WERI-Rb-1 (cell line): ENCODE results near the gene USP36.

Experiments used
- DNase-seq: peaks from one replicate; pipeline ENCODE4 v3.0.0-alpha.2; 2020
- H3K27ac ChIP-seq: fragments of 250-450 bp; sonication (Bioruptor Pico); 2 replicates; pipeline ENCODE4 v1.5.1; 2020; ENCODE audit warnings: mild to moderate bottlenecking, moderate library complexity
- H3K27me3 ChIP-seq: fragments of 250-450 bp; sonication (Bioruptor Pico); 2 replicates; pipeline ENCODE4 v1.5.1; 2021; ENCODE audit warnings: mild to moderate bottlenecking, low read depth, moderate library complexity; ENCODE audit not compliant: insufficient read depth, severe bottlenecking
- H3K36me3 ChIP-seq: fragments of 250-450 bp; sonication (Bioruptor Pico); 2 replicates; pipeline ENCODE4 v1.5.1; 2020; ENCODE audit warnings: mild to moderate bottlenecking, moderate library complexity
- H3K4me3 ChIP-seq: 2 replicates; pipeline ENCODE4 v1.5.1; 2011; ENCODE audit warnings: low read depth, mild to moderate bottlenecking, control low read depth, low read length
- H3K9me3 ChIP-seq: fragments of 250-450 bp; sonication (Bioruptor Pico); 2 replicates; pipeline ENCODE4 v1.5.1; 2021; ENCODE audit warnings: mild to moderate bottlenecking, moderate library complexity; ENCODE audit not compliant: severe bottlenecking
- CTCF ChIP-seq: IDR thresholded peaks from 2 replicates; pipeline ENCODE4 v1.5.1; 2011; ENCODE audit warnings: low read depth, mild to moderate bottlenecking, control low read depth, inconsistent platforms, low read length

The USP36 gene

GRCh38 chr17:78794399-78794798 lies 46.2 kb downstream of the USP36 start:
- no peaks in the 10 kb centered on the region for H3K9me3 ChIP-seq
- no peak for DNase-seq
- no peak for TF ChIP-seq CTCF
- peaks cover 73% of the 10 kb centered on the region for H3K36me3 ChIP-seq
- H3K4me3 ChIP-seq = no peak overlapping the region
- H3K27ac ChIP-seq = no peak overlapping the region
- no peaks in the 10 kb centered on the region for H3K27me3 ChIP-seq

GRCh38 chr17:78793968-78794367 lies 46.6 kb downstream of the USP36 start:
- DNase-seq = no peak
- no peak overlapping the region for H3K4me3 ChIP-seq
- no peaks in the 10 kb centered on the region for H3K27me3 ChIP-seq
- no peaks in the 10 kb centered on the region for H3K9me3 ChIP-seq
- TF ChIP-seq CTCF = no peak
- no peak overlapping the region; the same call in 1 of the 2 replicates for H3K27ac ChIP-seq
- peaks cover 69% of the 10 kb centered on the region for H3K36me3 ChIP-seq

GRCh38 chr17:78793415-78793814 lies 47.2 kb downstream of the USP36 start:
- no peak for TF ChIP-seq CTCF

GRCh38 chr17:78791840-78792709 lies 48.5 kb downstream of the USP36 start:
- DNase-seq = no peak

More at GRCh38 chr17:78793415-78793814, 47.2 kb downstream of the USP36 start:
- Histone ChIP-seq H3K4me3 (no peak overlapping the region), H3K36me3 (peaks cover 63% of the 10 kb centered on the region), H3K27ac (peak overlapping the region; percentile 68), H3K27me3 (no peaks in the 10 kb centered on the region), H3K9me3 (no peaks in the 10 kb centered on the region)
- no peak for DNase-seq

GRCh38 chr17:78790552-78790951 lies 50.1 kb downstream of the USP36 start:
- Histone ChIP-seq H3K36me3 (peaks cover 40% of the 10 kb centered on the region), H3K27ac (0 out of 2 replicates have a peak overlapping the region, but pooled peaks have one; percentile 68), H3K9me3 (no peaks in the 10 kb centered on the region), H3K27me3 (no peaks in the 10 kb centered on the region), H3K4me3 (no peak overlapping the region)
- no peak for DNase-seq
- no peak for TF ChIP-seq CTCF

More at GRCh38 chr17:78791840-78792709, 48.5 kb downstream of the USP36 start:
- H3K9me3 ChIP-seq = no peaks in the 10 kb centered on the region
- H3K27me3 ChIP-seq = no peaks in the 10 kb centered on the region
- no peak overlapping the region for H3K4me3 ChIP-seq
- H3K36me3 ChIP-seq = peaks cover 55% of the 10 kb centered on the region
- TF ChIP-seq CTCF = no peak
- peak overlapping the region; percentile 68 for H3K27ac ChIP-seq
